ENCODE results near the gene PXDC1. TPM values are rescaled to one million over a fixed set of nuclear protein-coding genes. Genes with fewer than 3 reads are reported as not detected.

Gene PXDC1
- total RNA-seq, 2 experiments from 2014 or later, result 3.9 to 4.8 TPM

DNA sequence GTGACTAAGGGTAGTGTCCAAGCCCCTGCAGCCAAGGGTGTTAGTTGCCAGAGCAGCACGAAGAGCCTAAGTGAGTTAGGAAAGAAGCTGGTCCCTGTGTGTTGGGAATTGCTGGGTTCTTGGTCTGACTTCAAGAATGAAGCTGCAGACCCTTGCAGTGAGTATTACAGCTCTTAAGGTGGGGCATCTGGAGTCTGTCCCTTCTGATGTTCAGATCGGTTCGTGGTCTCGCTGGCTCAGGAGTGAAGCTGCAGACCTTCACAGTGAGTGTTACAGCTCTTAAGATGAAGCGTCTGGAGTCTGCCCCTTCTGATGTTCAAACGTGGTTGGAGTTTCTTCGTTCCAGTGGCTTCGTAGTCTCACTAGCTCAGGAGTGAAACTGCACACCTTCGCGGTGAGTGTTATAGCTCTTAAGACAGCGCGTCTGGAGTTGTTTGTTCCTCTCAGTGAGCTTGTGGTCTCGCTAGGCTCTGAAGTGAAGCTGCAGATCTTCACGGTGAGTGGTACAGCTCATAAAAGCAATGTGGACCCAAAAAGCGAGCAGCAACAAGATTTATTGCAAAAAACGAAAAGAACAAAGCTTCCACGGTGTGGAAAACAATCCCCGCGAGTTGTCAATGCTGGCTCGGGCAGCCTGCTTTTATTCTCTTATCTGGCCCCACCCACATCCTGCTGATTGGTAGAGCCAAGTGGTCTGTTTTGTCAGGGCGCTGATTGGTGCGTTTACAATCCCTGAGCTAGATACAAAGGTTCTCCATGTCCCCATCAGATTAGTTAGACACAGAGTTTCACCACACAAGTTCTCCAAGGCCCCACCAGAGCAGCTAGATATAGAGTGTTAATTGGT is 31.8 kb downstream of the PXDC1 start:
- Mint-ChIP-seq H3K27ac (no peak overlapping the region), H3K9me3 (no peaks in the 10 kb centered on the region), H3K4me3 (no peak overlapping the region), H3K27me3 (no peaks in the 10 kb centered on the region), H3K4me1 (ENCODE audit: low read depth) (no peaks in the 10 kb centered on the region), H3K36me3 (no peaks in the 10 kb centered on the region)
- no peak for DNase-seq
- intact Hi-C loops (cut with micrococcal nuclease), result no loop called here
- POLR2A ChIA-PET, result no interaction called here
- CTCF ChIA-PET, result interaction anchor here (0.7 kb wide), 1 partner anchor 308 kb away, joined by 5 read pairs; no protein-coding TSS in a partner anchor

DNA sequence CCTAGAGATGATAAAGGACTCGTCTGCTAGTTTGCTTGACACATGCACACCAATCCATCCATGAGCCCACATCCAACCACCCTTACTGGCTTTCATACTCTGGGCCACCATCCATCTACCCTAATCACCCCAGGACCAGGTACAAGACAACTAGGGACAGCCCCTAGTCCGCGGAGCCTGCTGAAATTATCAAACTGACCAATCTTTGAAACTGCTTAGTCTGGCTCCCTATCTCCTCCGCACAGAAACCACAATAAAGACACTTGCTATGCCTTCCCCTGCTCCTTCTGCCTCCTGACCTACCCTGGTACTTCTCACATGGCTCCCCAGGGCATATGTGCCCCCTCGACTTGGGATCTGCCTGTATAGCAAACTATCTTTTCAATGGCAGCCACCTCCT is 33.1 kb downstream of the PXDC1 start:
- H3K27me3 Mint-ChIP-seq, result no peaks in the 10 kb centered on the region
- intact Hi-C loops (cut with micrococcal nuclease), result no loop called here
- no peaks in the 10 kb centered on the region for H3K9me3 Mint-ChIP-seq
- no peaks in the 10 kb centered on the region for H3K36me3 Mint-ChIP-seq
- no peaks in the 10 kb centered on the region for H3K4me1 Mint-ChIP-seq (ENCODE audit: low read depth)
- ChIA-PET CTCF (interaction anchor here (0.6 kb wide), 1 partner anchor 14 kb away, joined by 3 read pairs; no protein-coding TSS in a partner anchor), POLR2A (no interaction called here)
- no peak overlapping the region for H3K4me3 Mint-ChIP-seq
- H3K27ac Mint-ChIP-seq, result no peak overlapping the region
- DNase-seq, result no peak

DNA sequence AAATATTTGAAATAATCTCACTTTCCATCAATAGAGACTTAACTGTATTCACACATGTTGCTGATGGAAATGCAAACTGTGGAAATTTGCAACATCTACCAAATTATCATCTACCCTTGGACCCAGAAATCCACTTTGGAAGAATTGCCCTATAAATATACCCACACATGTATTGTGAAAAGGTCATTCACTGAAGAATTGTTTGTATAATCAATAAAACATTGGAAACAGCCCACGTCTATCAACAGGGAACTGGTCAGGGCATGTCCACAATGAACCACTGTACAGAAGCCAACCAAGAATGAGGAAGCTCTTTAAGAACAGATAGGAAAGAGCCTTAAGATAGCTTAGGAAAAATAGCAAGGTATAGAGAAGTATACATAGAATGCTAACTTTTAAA is 36.2 kb downstream of the PXDC1 start:
- Mint-ChIP-seq H3K27ac (no peak overlapping the region), H3K9me3 (no peaks in the 10 kb centered on the region), H3K4me1 (ENCODE audit: low read depth) (no peaks in the 10 kb centered on the region), H3K4me3 (no peak overlapping the region), H3K27me3 (no peaks in the 10 kb centered on the region), H3K36me3 (no peaks in the 10 kb centered on the region)
- no peak for DNase-seq
- ChIA-PET POLR2A (no interaction called here), CTCF (interaction anchor here (0.7 kb wide), 1 partner anchor 275 kb away, joined by 3 read pairs; no protein-coding TSS in a partner anchor)
- intact Hi-C loops (cut with micrococcal nuclease), result no loop called here

DNA sequence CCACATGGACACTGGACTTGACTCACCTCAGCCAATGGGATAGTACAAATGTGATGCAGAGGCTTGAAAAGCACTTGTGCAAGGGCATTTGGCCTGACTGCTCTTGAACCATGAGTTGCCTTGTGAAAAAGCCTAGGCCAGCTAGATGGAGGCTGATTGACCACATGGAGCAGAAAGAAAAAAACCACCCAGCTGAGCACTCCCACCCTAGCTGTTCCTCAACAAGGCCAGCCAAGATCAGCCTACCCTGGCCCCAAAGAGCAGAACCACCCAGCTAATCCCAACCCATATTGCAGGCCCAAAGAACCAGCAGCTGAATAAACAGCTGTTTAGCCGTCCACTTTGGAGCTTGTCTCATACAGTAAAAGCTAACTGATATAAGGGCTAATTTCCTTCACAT is 36.7 kb downstream of the PXDC1 start:
- DNase-seq, result no peak
- ChIA-PET CTCF (interaction anchor here (0.7 kb wide), 1 partner anchor 275 kb away, joined by 3 read pairs; no protein-coding TSS in a partner anchor), POLR2A (no interaction called here)
- no peaks in the 10 kb centered on the region for H3K9me3 Mint-ChIP-seq
- H3K27ac Mint-ChIP-seq, result no peak overlapping the region
- H3K4me3 Mint-ChIP-seq, result no peak overlapping the region
- H3K4me1 Mint-ChIP-seq (ENCODE audit: low read depth), result no peaks in the 10 kb centered on the region
- H3K27me3 Mint-ChIP-seq, result no peaks in the 10 kb centered on the region
- intact Hi-C loops (cut with micrococcal nuclease), result no loop called here
- no peaks in the 10 kb centered on the region for H3K36me3 Mint-ChIP-seq

DNA sequence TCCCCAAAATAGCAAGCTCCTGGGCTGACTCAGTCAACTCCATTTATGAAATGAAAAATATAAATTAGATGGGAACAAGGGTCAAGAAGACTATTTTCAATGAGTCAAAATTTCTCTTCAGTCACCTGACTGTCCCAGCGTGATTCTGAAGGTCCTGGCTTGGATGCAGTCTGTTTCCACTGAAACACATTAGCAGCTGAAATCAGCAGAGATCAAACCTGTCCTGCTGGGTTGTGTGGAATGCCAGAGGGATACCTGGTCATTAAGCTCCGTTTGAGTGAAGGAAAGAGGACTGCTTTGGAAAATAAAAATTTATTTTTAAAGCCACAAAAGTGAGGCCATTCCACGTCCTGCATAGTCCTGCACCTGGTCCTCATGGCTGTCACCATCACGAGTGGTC is 37.4 kb downstream of the PXDC1 start:
- no peak overlapping the region for H3K27ac Mint-ChIP-seq
- no peak for DNase-seq
- H3K36me3 Mint-ChIP-seq, result no peaks in the 10 kb centered on the region
- POLR2A ChIA-PET, result no interaction called here
- CTCF ChIA-PET, result no interaction called here
- no peak overlapping the region for H3K4me3 Mint-ChIP-seq
- H3K27me3 Mint-ChIP-seq, result no peaks in the 10 kb centered on the region
- H3K4me1 Mint-ChIP-seq (ENCODE audit: low read depth), result no peaks in the 10 kb centered on the region
- intact Hi-C loops (cut with micrococcal nuclease), result no loop called here
- no peaks in the 10 kb centered on the region for H3K9me3 Mint-ChIP-seq

DNA sequence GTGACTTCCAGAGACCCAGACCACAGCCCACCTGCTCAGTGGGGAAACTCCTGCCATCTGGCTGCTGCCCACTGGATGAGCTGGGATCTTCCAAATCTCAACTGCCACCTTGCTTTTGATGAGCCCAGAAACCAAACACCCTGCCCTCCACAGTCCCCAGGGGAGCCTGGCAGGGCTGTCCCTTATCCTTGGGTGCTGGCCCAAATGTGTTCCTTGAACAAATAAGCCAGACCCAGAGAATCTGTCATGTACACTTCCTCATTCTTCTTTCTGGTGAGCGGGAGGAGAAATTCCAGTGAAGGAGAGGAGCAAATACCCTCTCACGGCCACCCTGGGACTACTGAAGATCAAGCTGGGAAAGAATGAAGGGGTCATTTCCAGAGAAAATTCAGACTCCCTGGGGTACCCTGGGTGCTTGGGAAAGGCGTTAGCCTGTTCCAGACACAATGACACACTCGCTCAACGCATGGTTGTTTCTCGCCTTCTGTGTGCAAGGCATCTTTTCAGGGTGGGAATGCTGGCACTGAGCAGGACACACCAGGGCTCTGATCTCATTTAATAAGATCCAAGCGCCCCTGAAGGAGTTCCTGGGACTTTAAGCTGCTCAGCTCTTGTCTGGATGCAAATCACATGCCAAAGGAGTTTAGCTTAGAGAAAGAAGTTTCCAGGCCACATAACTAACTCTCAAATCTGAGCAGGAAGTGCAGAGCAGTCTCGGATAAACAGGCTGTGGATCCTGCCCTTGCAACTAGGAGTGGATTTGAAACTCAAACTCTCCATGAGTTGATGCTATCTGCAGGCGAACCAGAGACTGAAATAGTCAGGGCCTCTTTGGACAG is 38.5 kb downstream of the PXDC1 start:
- intact Hi-C loops (cut with micrococcal nuclease), result no loop called here
- H3K27ac Mint-ChIP-seq, result no peak overlapping the region
- ChIA-PET CTCF (interaction anchor here (0.6 kb wide), 1 partner anchor 54 kb away, joined by 5 read pairs; no protein-coding TSS in a partner anchor), POLR2A (no interaction called here)
- H3K27me3 Mint-ChIP-seq, result no peaks in the 10 kb centered on the region
- no peaks in the 10 kb centered on the region for H3K36me3 Mint-ChIP-seq
- no peaks in the 10 kb centered on the region for H3K9me3 Mint-ChIP-seq
- H3K4me3 Mint-ChIP-seq, result no peak overlapping the region
- no peak for DNase-seq
- H3K4me1 Mint-ChIP-seq (ENCODE audit: low read depth), result no peaks in the 10 kb centered on the region

DNA sequence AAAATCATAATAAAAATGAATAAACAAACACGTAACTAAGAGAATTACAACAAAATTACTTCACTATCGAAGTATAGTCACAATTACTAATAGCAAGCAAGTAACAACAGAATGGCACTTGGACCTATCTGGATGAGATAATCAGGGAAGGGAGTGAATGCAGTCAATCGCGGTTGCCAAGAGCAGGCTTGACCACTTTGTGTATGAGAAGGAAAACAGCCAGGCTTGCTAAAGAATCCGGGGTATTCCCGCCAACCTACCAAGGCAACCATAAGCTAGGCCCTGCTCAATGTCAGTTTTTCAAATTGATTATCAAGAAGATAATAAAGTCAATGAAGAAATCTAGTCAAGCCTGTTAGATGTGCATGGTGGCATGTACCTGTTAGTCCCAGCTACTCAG is 39.7 kb downstream of the PXDC1 start:
- Mint-ChIP-seq H3K4me1 (ENCODE audit: low read depth) (no peaks in the 10 kb centered on the region), H3K4me3 (no peak overlapping the region), H3K27ac (no peak overlapping the region), H3K36me3 (no peaks in the 10 kb centered on the region), H3K27me3 (no peaks in the 10 kb centered on the region), H3K9me3 (no peaks in the 10 kb centered on the region)
- CTCF ChIA-PET, result no interaction called here
- POLR2A ChIA-PET, result no interaction called here
- DNase-seq, result no peak
- intact Hi-C loops (cut with micrococcal nuclease), result no loop called here

DNA sequence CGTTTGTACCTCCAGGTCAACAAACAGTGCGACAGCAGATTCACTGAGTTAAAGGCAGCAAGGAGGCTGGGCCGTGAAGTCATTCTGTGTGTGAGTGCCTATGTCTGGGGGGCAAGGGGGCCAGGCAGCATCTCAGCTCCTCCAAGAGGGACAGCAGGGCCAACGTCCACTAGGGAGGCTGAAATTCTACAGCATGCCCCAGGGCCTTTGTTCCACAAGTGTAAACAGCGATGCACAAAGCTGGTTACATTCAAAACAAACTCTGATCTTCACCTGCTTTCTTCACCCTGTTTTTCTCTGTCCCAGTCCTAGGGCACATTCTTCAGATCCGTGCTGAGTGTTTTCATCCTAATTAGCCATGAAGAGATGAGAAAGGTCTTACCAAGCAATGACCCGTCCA is 41.1 kb downstream of the PXDC1 start:
- H3K36me3 Mint-ChIP-seq, result no peaks in the 10 kb centered on the region
- H3K4me1 Mint-ChIP-seq (ENCODE audit: low read depth), result no peaks in the 10 kb centered on the region
- H3K27me3 Mint-ChIP-seq, result peaks cover 2% of the 10 kb centered on the region
- ChIA-PET POLR2A (no interaction called here), CTCF (interaction anchor here (2.3 kb wide), 1 partner anchor 22 kb away, joined by 10 read pairs; no protein-coding TSS in a partner anchor)
- intact Hi-C loops (cut with micrococcal nuclease), result no loop called here
- DNase-seq, result no peak
- H3K4me3 Mint-ChIP-seq, result no peak overlapping the region
- H3K9me3 Mint-ChIP-seq, result no peaks in the 10 kb centered on the region
- no peak overlapping the region for H3K27ac Mint-ChIP-seq

DNA sequence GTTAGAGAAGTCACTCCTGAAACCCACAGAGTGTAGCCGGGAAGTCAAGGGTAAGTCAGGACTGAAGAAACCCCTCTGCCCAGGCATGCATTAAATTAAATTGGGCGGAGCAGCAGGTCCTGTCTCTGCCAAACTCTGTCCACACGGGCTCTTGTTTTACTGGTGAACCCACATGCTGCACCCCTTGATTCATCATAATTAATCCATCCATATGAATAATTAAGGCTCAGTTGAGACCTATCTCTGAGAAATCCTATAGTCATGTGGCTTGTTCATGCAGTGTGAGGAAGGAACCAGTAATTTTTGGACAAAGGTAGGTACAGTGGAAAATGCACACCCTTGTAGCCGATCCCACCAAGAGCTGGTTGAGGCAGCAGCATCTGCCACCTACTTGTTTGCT is 43.0 kb downstream of the PXDC1 start:
- Mint-ChIP-seq H3K27ac (no peak overlapping the region), H3K4me1 (ENCODE audit: low read depth) (no peaks in the 10 kb centered on the region), H3K4me3 (no peak overlapping the region), H3K9me3 (no peaks in the 10 kb centered on the region), H3K36me3 (no peaks in the 10 kb centered on the region), H3K27me3 (peaks cover 10% of the 10 kb centered on the region)
- intact Hi-C loops (cut with micrococcal nuclease), result no loop called here
- CTCF ChIA-PET, result interaction anchor here (2.3 kb wide), 1 partner anchor 24 kb away, joined by 10 read pairs; no protein-coding TSS in a partner anchor
- no peak for DNase-seq
- POLR2A ChIA-PET, result no interaction called here

DNA sequence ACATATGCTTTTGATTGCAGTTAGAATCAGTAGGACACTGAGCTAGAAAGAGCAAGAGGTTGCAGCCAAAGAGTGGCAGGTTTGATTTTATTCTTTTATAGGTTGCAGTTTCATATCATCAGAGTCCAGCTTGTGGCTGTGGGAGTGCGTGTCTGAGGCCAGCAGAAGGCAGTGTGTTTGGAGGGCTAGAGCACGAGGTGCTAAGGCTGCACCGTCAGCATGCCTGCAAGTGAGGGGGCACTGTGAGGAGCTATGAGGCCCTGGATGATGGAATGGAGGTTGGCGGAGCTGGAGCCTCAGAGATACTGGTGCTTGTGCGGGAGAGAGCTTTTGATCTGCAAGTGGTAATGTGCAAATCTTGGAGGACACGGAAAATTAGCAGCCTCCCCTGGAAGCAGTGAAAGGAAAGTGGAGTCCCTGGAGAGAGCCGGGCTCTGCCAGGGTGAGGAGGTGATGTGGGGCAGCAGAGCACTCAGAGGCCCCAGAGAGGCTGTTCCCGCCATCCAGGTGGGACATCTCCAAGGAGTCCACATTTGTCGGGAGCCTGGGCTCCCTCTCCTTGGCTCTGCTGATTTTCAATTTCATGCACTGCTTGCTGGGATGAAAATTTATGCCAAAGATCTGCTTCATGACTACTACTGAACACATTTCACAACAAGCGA is 43.6 kb downstream of the PXDC1 start:
- no peaks in the 10 kb centered on the region for H3K36me3 Mint-ChIP-seq
- H3K27ac Mint-ChIP-seq, result no peak overlapping the region
- H3K27me3 Mint-ChIP-seq, result peaks cover 10% of the 10 kb centered on the region
- no peaks in the 10 kb centered on the region for H3K4me1 Mint-ChIP-seq (ENCODE audit: low read depth)
- intact Hi-C loops (cut with micrococcal nuclease), result no loop called here
- CTCF ChIA-PET, result no interaction called here
- no peaks in the 10 kb centered on the region for H3K9me3 Mint-ChIP-seq
- H3K4me3 Mint-ChIP-seq, result no peak overlapping the region
- DNase-seq, result no peak
- POLR2A ChIA-PET, result no interaction called here

DNA sequence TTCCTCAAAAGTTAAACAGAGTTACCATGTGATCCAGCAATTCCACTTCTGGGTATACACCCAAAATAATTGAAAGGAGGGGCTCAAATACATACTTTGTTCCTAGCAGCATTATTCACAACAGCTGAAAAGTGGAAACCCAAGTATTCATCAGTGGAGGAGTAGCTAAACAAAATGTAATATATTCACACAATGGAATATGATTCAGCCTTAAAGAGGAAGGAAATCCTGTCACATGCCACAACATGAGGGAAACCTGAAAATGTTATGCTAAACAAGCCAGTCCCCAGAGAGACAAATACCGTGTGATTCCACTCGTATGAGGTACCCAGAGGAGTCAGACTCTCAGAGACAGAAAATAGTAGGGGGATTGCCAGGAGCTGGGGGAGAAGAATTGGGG is 44.5 kb downstream of the PXDC1 start:
- no peak for DNase-seq
- H3K27me3 Mint-ChIP-seq, result peaks cover 10% of the 10 kb centered on the region
- intact Hi-C loops (cut with micrococcal nuclease), result no loop called here
- H3K4me3 Mint-ChIP-seq, result no peak overlapping the region
- H3K27ac Mint-ChIP-seq, result no peak overlapping the region
- H3K36me3 Mint-ChIP-seq, result no peaks in the 10 kb centered on the region
- H3K4me1 Mint-ChIP-seq (ENCODE audit: low read depth), result no peaks in the 10 kb centered on the region
- CTCF ChIA-PET, result no interaction called here
- H3K9me3 Mint-ChIP-seq, result no peaks in the 10 kb centered on the region
- POLR2A ChIA-PET, result no interaction called here

DNA sequence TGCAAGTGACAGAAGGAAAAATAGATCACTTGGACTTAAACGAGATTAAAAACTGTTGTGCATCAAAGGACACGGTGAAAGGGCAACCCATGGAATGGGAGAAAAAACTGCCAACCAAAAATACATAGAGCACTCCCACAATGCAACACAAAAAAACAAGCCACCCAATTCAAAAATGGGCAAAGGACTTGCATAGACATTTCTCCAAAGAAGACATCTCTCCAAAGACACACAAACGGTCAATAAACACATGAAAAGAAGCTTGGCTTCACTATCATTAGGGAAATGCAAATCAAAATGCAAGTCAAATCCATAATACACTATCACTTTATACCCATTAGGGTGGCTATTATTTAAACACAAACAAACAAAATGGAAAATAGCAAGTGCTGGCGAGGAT is 45.0 kb downstream of the PXDC1 start:
- intact Hi-C loops (cut with micrococcal nuclease), result no loop called here
- Mint-ChIP-seq H3K4me3 (no peak overlapping the region), H3K27me3 (peaks cover 10% of the 10 kb centered on the region), H3K36me3 (no peaks in the 10 kb centered on the region), H3K9me3 (no peaks in the 10 kb centered on the region), H3K4me1 (ENCODE audit: low read depth) (no peaks in the 10 kb centered on the region), H3K27ac (no peak overlapping the region)
- POLR2A ChIA-PET, result no interaction called here
- CTCF ChIA-PET, result no interaction called here
- DNase-seq, result no peak
